ENCODE data around the gene ANAPC16.

- no peak for TF ChIP-seq EZH2 (IDR thresholded peaks at IDR 0.05; ENCODE audit: borderline replicate concordance, insufficient read depth, low read depth, low read length, poor library complexity, severe bottlenecking)
- no peak for TF ChIP-seq CTCF (IDR thresholded peaks at IDR 0.05)
Measured at GRCh38 chr10:72272689-72273409, 57.0 kb downstream of the ANAPC16 start.

Data from B cell (primary cell).